MM.1S (cell line): Measurements from ENCODE around the gene SLC37A3.
A peak's percentile ranks its signal among the peaks of the same experiment; 100 is the strongest.

ENCODE experiments used
- DNase-seq: peaks from one replicate; pipeline ENCODE4 v3.0.0-alpha.2; 2015
- H2AFZ ChIP-seq: fragments of 300-600 bp; sonication (generic); 2 replicates; pipeline ENCODE4 v1.6.0; 2016; ENCODE audit warnings: antibody characterized with exemption, low read length
- H3F3A ChIP-seq: fragments of 300-600 bp; sonication (generic); 2 replicates; pipeline ENCODE4 v1.6.1; 2016; ENCODE audit warnings: mild to moderate bottlenecking, antibody characterized with exemption, low read length, moderate library complexity, mixed read lengths; ENCODE audit not compliant: insufficient read depth
- H3K27ac ChIP-seq: fragments of 300-600 bp; sonication (generic); 2 replicates; pipeline ENCODE4 v1.5.1; 2016; ENCODE audit warnings: mild to moderate bottlenecking, low read length
- H3K27me3 ChIP-seq: fragments of 300-600 bp; sonication (generic); replicated peaks from 2 replicates; pipeline ENCODE4 v1.6.0; 2016; ENCODE audit warnings: low read length; ENCODE audit not compliant: insufficient read depth
- H3K36me3 ChIP-seq: fragments of 300-600 bp; sonication (generic); replicated peaks from 2 replicates; pipeline ENCODE4 v1.6.1; 2016; ENCODE audit warnings: mild to moderate bottlenecking, low read length, mixed read lengths; ENCODE audit not compliant: insufficient read depth
- H3K4me1 ChIP-seq: fragments of 300-600 bp; sonication (generic); 2 replicates; pipeline ENCODE4 v1.6.1; 2016; ENCODE audit warnings: low read length, mixed read lengths
- H3K4me2 ChIP-seq: fragments of 300-600 bp; sonication (generic); 2 replicates; pipeline ENCODE4 v1.6.0; 2016; ENCODE audit warnings: low read depth, low read length
- H3K4me3 ChIP-seq: fragments of 300-600 bp; sonication (generic); 2 replicates; pipeline ENCODE4 v1.5.1; 2016; ENCODE audit warnings: low read length, mixed read lengths
- H3K79me2 ChIP-seq: fragments of 300-600 bp; sonication (generic); 2 replicates; pipeline ENCODE4 v1.6.1; 2016; ENCODE audit warnings: mixed run types, low read length, mixed read lengths
- H3K9ac ChIP-seq: fragments of 300-600 bp; sonication (generic); 2 replicates; pipeline ENCODE4 v1.6.1; 2016; ENCODE audit warnings: low read length, mixed read lengths
- H3K9me2 ChIP-seq: fragments of 300-600 bp; sonication (generic); replicated peaks from 2 replicates; pipeline ENCODE4 v1.6.1; 2016; ENCODE audit warnings: mild to moderate bottlenecking, low read length, mixed read lengths; ENCODE audit not compliant: insufficient read depth
- H3K9me3 ChIP-seq: fragments of 300-600 bp; sonication (generic); replicated peaks from 2 replicates; pipeline ENCODE4 v1.6.1; 2016; ENCODE audit warnings: mild to moderate bottlenecking, low read length, mixed read lengths; ENCODE audit not compliant: insufficient read depth
- H4K20me1 ChIP-seq: fragments of 300-600 bp; sonication (generic); 2 replicates; pipeline ENCODE4 v1.6.1; 2016; ENCODE audit warnings: mild to moderate bottlenecking, low read length, moderate library complexity, mixed read lengths; ENCODE audit not compliant: insufficient read depth
- CTCF ChIP-seq: fragments of 300-600 bp; sonication (generic); IDR thresholded peaks from 2 replicates; pipeline ENCODE4 v1.5.1; 2016; ENCODE audit warnings: antibody characterized with exemption, low read length, mixed read lengths
- EZH2 ChIP-seq: fragments of 300-600 bp; sonication (generic); optimal IDR thresholded peaks from 2 replicates; pipeline ENCODE3; 2017; ENCODE audit warnings: low read depth, mild to moderate bottlenecking, antibody characterized with exemption, low read length, mixed read lengths
- EZH2phosphoT487 ChIP-seq: fragments of 300-600 bp; sonication (generic); IDR thresholded peaks from 2 replicates; pipeline ENCODE4 v1.6.1; 2018; ENCODE audit warnings: antibody characterized with exemption, low read length

The SLC37A3 gene

DNA sequence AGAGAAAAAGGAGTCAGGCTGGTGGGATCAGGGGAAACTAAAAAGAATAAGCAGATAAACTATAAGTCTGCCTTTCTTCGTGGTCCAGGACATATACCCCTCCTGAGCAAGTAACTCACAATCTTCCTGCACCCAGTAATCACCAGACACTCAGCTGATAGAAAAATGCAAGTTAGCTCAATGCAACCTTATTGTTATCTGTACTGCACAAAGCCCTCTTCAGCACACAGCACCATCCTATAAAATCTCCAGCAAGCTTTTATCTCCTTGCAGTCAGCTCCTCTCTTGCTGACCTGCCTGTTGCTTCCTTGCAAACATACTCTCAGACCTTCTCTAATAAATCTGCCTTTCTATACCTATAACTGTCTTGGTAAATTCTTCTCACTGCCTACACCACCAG, 6.7 kb downstream of the SLC37A3 start:
- H3K4me1 ChIP-seq, result peaks cover 8% of the 10 kb centered on the region
- peaks cover 44% of the 10 kb centered on the region for H3K27me3 ChIP-seq
- H3K9me2 ChIP-seq, result no peaks in the 10 kb centered on the region
- H3K27ac ChIP-seq, result no peak overlapping the region
- H2AFZ ChIP-seq, result no peak overlapping the region
- H4K20me1 ChIP-seq, result peaks cover 28% of the 10 kb centered on the region
- no peaks in the 10 kb centered on the region for H3K9me3 ChIP-seq
- H3K79me2 ChIP-seq, result no peaks in the 10 kb centered on the region
- H3K36me3 ChIP-seq, result no peaks in the 10 kb centered on the region
- H3K4me2 ChIP-seq, result no peak overlapping the region
- H3F3A ChIP-seq, result no peaks in the 10 kb centered on the region
- no peak for DNase-seq
- no peak overlapping the region for H3K9ac ChIP-seq
- H3K4me3 ChIP-seq, result no peak overlapping the region
- TF ChIP-seq EZH2 (no peak), EZH2phosphoT487 (no peak), CTCF (no peak)

GRCh38 chr7:140390466-140391190, 7.7 kb downstream of the SLC37A3 start:
- Histone ChIP-seq H3K9me3 (no peaks in the 10 kb centered on the region), H3K4me1 (peaks cover 8% of the 10 kb centered on the region), H3K79me2 (no peaks in the 10 kb centered on the region), H3K9ac (no peak overlapping the region), H4K20me1 (peaks cover 28% of the 10 kb centered on the region), H3K9me2 (no peaks in the 10 kb centered on the region), H3K4me3 (no peak overlapping the region), H2AFZ (no peak overlapping the region), H3K4me2 (no peak overlapping the region), H3F3A (no peaks in the 10 kb centered on the region), H3K27ac (no peak overlapping the region), H3K36me3 (no peaks in the 10 kb centered on the region), H3K27me3 (peaks cover 36% of the 10 kb centered on the region)
- DNase-seq, result peak; percentile 51
- TF ChIP-seq EZH2, result no peak
- TF ChIP-seq EZH2phosphoT487, result 0 out of 2 replicates have a peak, but pooled peaks have one; percentile 69
- no peak for TF ChIP-seq CTCF

DNA sequence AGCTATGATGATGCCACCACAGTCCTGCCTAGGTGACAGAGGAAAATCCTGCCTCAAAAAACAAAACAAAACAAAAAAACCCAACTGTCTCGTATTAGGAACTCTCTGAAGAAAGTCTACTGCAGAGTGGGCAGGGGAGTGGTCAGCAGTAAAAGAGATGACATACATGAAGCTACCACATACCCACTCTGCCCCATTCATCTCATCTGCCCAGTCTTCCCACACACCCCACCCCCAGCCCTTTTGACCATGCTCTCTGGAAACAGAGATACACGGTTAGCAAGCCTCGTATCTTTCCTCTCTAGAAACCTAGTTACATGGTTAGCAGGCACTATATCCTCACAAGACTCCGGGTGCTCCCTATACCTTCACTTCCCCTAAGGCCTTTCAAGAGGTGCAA, 8.3 kb downstream of the SLC37A3 start:
- no peak overlapping the region for H3K27ac ChIP-seq
- H3K4me2 ChIP-seq, result no peak overlapping the region
- H3K9me3 ChIP-seq, result no peaks in the 10 kb centered on the region
- no peak for DNase-seq
- no peaks in the 10 kb centered on the region for H3K79me2 ChIP-seq
- no peaks in the 10 kb centered on the region for H3K9me2 ChIP-seq
- H3K27me3 ChIP-seq, result peaks cover 36% of the 10 kb centered on the region
- no peaks in the 10 kb centered on the region for H3F3A ChIP-seq
- peaks cover 28% of the 10 kb centered on the region for H4K20me1 ChIP-seq
- H2AFZ ChIP-seq, result no peak overlapping the region
- peaks cover 8% of the 10 kb centered on the region for H3K4me1 ChIP-seq
- TF ChIP-seq EZH2 (no peak), CTCF (no peak), EZH2phosphoT487 (no peak)
- no peaks in the 10 kb centered on the region for H3K36me3 ChIP-seq
- H3K4me3 ChIP-seq, result no peak overlapping the region
- H3K9ac ChIP-seq, result no peak overlapping the region
